HG03575 (cell line): ENCODE data around the gene GNG7.
"Not testable (repeated sequence)": the region's sequence is repeated elsewhere in the genome, so short reads cannot be mapped to it uniquely, and the experiment has no call there.

Experiments
- ATAC-seq: cut with Tn5 transposase; IDR thresholded peaks from one replicate; pipeline ENCODE4 v1.9.1; 2021; ENCODE audit not compliant: unreplicated experiment, insufficient number of reproducible peaks, low FRiP score; ENCODE audit errors: extremely low read depth

Gene GNG7

DNA sequence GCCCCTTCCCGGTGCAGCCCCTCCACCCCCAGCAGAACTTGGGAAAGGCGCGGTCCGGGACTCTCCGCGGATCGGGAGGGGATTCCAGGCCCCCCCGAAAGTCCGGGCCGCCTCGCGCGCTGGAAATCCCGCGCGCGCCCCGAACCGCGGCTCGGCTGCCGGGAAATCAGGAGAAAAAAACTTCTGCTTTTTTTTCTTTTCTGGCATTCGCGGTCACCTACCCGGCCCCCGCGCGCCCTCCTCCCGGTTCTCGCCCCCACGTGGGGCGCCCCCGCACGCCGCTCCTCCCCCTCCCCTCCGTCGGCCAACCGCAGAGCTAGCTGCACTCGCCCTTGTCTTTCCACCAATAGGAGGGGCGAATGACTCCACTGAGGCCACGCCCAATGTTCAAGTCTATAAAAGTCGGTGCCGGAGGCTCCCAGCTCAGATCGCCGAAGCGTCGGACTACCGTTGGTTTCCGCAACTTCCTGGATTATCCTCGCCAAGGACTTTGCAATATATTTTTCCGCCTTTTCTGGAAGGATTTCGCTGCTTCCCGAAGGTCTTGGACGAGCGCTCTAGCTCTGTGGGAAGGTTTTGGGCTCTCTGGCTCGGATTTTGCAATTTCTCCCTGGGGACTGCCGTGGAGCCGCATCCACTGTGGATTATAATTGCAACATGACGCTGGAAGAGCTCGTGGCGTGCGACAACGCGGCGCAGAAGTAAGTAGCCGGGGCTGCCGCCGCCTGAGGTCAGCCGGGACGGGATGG, 226.6 kb downstream of the GNG7 start, which contains the start of gene GADD45B:
Gene GADD45B (plus strand): TSS at position 426 of the 749 bp plus-strand sequence. CDS start 232 bp downstream, at position 658.
- no peak for ATAC-seq

DNA sequence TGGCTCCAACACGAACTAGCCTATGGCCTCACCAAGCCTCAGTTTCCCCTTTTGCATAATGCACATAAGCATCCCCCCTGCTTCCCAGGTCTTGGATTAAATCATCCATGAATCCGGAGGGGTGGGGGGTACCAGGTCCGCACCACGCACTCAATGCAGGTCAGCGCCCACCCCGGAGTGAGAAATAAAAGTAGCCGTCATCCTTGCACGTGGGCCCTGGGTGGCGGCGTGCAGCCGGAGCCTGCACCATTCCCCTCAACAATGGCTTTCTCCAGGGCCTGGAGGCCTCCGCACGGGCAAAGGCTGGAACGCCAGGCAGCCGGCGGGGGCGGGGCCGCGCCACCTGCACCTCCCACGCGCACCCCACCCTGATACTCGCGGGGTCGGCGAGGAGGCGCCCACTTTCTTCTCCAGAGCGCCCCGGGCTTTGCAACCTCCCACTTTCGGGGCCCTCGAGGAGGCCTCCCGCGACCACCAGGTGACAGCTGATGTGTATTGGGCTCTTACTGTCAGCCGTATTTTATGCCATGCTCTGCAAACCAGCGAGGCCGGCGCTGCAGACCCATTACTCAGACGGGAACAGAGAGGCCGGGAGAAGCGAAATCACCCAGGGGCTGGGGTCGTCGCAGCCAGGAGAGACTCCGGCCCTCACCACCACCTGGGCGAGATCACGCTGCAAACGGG, 227.3 kb downstream of the GNG7 start:
- ATAC-seq = no peak

DNA sequence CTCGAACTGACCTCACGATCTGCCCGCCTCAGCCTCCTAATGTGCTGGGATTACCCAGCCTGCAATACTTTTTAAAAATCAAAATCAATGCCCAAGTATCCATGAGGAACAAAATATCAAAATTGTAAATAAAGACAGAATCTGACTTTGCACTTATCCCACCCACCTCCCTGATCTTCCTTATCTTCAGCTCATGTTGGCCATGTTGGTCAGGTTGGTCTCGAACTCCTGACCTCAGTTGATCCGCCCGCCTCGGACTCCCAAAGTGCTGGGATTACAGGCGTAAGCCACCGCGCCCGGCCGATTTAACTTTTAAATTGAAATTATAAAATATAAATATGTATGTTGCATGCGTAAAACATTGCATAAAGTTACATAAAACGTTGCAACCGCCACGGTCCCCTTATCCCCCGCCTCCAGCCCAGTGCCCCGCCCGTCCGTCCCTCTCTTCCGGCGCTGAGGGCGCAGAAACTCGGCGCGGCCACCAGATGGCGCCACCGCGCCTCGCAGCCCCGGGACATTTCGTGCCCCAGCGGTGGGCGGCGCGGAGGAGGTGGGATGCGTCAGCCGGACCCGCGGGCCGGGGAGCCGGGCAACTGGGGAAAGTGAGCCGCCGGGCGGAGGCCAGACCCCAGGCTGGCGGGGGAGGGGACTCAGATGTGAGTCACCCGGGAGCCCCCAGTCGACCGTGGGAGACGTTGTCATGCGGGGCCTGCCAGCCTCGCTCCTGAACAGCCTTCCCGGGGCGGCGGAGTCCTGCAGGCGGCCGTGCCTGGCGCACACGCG, 228.1 kb downstream of the GNG7 start:
- no peak for ATAC-seq

DNA sequence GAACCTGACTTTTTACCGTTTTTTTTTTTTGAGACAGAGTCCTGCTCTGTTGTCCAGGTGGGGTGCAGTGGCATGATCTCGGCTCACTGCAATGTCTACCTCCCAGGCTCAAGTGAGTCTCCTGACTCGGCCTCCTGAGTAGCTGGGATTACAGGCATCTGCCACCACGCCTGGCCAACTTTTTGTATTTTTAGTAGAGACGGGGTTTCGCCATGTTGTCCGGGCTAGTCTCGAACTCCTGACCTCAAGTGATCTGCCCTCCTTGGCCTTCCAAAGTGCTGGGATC, 232.6 kb downstream of the GNG7 start:
- not testable (repeated sequence) for ATAC-seq

DNA sequence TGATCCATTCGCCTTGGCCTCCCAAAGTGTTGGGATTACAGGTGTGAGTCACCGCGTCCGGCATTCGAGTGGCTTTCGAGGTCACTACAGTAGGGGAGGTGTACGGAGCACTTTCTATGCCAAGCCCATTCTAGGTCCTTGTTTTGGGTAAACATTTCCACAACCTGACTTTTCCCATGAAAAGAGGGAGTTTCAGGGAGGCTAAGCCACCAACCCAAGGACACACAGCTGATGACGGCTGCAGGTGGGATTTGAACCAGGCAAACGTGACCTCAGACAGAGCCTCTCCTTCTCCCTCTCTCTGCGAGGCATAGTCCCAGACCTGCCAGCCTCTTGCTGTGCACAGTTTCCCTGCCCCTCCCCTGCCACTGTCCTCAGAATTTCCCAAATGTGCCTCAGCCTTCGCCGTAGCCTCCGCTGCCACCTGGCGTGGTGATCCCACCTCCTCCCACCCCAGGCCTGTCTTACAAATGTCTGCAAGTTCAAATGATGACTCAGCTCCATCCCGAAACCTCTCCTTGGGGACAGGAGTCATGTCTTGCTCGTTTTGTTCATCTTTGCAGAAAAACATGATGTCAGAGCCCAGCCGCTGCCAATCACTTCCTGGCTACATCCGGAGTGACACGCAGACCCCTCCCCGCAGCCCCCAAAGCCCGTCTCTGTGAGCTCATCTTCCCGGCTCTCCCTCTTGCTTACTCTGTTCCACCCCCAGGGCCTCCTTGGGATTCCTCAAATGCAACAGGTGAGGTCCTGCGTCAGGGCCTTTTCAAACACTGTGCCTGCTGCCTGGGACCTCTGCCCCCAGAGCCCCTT, 233.2 kb downstream of the GNG7 start:
- no peak for ATAC-seq

- ATAC-seq = no peak
These were observed 233.9 kb downstream of the GNG7 start for GRCh38 chr19:2468596-2468995.

GRCh38 chr19:2464389-2464788, 238.1 kb downstream of the GNG7 start:
- no peak for ATAC-seq

DNA sequence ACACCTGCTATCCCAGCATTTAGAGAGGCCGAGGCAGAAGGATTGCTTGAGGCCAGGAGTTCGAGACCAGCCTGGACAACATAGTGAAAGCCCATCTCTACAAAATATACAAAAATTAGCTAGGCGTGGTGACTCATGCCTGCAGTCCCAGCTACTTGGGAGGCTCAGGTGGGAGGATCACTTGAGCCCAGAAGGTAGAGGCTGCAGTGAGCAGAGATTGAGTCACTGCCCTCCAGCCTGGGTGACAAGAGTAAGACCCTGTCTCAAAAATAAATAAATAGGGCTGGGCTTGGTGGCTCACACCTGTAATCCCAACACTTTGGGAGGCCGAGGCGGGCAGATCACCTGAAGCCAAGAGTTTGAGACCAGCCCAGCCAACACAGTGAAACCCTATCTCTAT, 238.8 kb downstream of the GNG7 start:
- not testable (repeated sequence) for ATAC-seq

DNA sequence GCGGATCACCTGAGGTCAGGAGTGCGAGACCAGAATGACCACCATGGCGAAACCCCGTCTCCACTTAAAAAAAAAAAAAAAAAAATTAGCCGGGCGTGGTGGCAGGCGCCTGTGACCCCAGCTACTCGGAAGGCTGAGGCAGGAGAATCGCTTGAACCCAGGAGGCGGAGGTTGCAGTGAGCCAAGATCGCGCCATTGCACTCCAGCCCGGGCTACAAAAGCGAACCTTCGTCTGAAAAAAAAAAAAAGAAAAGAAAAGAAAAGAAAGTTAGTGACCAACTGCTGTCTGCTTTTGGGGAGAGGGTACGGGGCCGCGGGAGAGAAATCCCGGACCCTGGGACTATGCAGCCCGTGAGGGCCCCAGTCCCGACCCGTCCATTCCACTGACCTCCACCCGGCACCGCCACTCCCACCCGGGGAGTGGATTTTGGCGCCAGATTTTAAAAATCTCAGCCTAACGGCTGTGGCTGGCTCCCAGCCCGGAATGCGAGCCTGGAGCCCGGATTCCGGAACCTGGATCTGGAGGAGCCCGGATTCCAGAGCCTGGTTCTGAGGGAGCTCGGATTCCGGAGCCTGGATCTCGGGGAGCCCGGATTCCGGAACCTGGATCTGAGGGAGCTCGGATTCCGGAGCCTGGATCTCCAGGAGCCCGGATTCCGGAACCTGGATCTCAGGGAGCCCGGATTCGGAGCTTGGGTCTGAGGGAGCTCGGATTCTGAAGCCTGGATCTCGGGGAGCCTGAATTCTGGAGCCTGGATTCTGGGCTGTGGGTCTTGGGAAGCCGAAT, 239.7 kb downstream of the GNG7 start:
- no peak for ATAC-seq

- no peak for ATAC-seq
These were observed 240.5 kb downstream of the GNG7 start for GRCh38 chr19:2461751-2462634.
